ENCODE measurements around the gene NRDE2.
A peak's percentile ranks its signal among the peaks of the same experiment; 100 is the strongest.

Gene NRDE2

DNA sequence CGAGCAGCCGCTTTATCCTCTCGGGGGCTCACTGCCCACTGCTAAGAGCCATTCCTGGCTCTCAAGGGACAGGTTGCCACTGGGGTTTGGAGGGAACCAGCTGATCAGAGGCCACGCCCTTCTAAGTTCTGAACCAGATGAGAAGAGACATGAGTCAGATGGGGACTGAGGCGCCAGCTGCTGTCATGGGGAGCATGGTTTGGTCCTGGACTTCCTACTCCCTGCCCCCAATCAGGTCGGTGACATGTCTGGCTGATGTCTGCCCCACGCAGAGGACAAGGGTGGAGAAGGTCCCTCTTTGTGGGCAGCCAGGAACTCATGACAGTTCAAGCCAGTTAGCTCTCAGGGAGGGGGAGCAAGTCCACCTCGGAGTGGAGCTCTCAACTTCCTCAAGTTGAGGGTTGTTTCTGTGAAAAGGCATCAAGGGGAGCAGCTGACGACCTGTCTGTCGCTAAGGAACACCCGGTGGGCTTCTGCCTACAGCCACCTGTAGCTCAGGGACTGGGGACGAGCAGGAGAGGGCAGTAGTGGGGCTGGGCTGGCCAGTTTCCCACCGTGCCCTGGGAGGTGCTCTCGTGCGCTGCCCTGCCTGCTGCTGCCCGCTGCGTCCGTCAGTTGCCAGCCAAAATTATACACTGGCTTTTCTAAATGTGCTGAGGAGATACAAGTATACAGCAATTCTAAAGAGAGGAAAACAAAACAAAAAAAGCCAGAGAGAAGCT lies 54.9 kb downstream of the NRDE2 start:
- Mint-ChIP-seq H3K27ac (peak overlapping the region; percentile 49), H3K4me3 (no peak overlapping the region), H3K9me3 (no peaks in the 10 kb centered on the region), H3K4me1 (ENCODE audit: low read depth) (peaks cover 16% of the 10 kb centered on the region), H3K27me3 (ENCODE audit: low read depth) (no peaks in the 10 kb centered on the region), H3K36me3 (ENCODE audit: low read depth) (peaks cover 11% of the 10 kb centered on the region)

DNA sequence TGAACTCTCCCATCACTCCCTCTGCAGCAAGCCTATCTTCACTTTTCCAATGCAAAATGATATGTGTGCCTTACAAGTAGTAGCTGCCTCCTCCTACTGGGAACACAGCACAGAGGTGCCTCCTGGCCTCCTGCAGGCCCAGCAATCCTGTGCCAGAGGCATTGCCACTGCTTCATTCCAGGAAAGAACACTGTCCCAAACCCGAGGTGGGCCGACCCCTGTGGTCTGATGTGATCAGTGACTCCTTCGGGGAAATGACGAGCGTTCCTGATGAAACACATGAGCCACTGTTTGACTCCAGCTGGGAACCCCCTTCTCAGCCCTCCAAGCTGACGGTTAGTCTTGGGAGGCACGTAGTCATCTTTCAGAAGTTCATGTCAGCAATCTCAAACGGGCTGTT lies 55.9 kb downstream of the NRDE2 start:
- Mint-ChIP-seq H3K4me3 (no peak overlapping the region), H3K9me3 (no peaks in the 10 kb centered on the region), H3K27ac (peak overlapping the region; percentile 83), H3K36me3 (ENCODE audit: low read depth) (peaks cover 15% of the 10 kb centered on the region), H3K27me3 (ENCODE audit: low read depth) (no peaks in the 10 kb centered on the region), H3K4me1 (ENCODE audit: low read depth) (peaks cover 16% of the 10 kb centered on the region)

DNA sequence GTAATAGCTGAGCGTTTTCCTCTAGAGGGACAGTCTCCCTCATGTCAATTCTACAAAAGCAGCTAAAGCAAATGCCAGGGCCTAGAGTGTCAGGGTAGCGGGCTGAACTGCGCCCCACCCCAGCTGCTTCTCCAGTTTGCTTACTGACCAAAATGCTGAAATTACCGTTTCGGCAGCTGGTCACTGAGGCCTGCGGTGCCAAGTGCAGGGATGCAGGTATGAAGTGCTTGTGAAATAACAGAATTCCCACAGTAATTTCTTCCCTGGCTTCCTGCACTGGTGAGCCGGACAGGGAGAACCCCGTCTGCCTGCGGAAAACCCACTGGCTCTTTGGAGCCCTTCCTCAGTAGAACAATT lies 56.3 kb downstream of the NRDE2 start:
- peak overlapping the region; percentile 83 for H3K27ac Mint-ChIP-seq
- peaks cover 18% of the 10 kb centered on the region for H3K36me3 Mint-ChIP-seq (ENCODE audit: low read depth)
- H3K27me3 Mint-ChIP-seq (ENCODE audit: low read depth) = no peaks in the 10 kb centered on the region
- H3K4me1 Mint-ChIP-seq (ENCODE audit: low read depth) = peaks cover 16% of the 10 kb centered on the region
- H3K9me3 Mint-ChIP-seq = no peaks in the 10 kb centered on the region
- no peak overlapping the region for H3K4me3 Mint-ChIP-seq

DNA sequence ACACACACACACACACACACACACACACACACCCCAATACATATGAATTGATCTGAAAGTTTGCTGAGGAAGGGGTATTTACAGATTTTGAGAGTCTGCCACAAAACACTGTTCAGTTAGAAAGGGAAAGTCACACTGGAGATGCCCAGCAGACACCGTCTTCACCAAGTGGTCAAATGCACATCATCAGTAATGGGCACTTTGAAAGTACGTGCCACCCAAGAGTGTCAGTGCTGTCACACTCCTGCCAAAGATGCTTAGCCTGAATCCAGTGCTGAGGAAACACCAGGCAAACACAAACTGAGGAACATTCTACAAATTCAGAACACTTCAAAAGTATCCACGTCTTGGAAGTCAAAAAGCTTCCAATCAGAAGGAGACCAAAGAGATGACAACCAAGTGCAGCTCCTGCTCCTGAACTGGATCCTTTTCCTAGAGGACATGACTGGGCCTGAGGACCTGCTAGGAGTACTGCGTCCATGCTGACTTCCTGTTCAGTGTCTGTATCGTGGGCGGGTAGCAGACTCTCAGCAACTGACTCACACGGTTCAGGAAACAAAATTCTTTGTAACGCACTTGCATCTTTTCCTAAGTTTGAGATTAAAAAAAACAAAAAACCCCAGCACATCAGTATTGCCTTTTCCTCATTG lies 56.8 kb downstream of the NRDE2 start:
- Mint-ChIP-seq H3K27ac (peak overlapping the region; percentile 69), H3K9me3 (no peaks in the 10 kb centered on the region), H3K4me1 (ENCODE audit: low read depth) (peaks cover 16% of the 10 kb centered on the region), H3K27me3 (ENCODE audit: low read depth) (no peaks in the 10 kb centered on the region), H3K4me3 (no peak overlapping the region), H3K36me3 (ENCODE audit: low read depth) (peaks cover 23% of the 10 kb centered on the region)

DNA sequence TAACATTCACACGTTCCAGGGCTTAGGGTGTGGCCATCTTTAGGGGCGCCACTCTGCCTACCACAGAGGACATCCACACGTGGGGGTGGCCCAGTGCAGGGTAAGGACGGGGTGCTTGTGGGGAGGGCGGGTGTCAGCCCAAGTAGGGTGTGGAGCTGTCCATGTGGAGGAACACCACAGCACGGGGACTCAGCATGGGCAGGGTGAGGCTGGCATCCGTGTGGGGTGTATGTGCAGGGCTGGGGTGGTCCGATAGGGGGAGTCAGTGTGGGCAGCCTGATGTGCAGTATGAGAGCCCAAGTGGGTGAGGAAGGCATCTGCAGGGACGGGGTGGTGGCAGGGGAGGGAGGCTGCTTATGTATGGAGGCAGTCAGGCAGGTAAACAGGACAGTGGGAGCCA lies 57.7 kb downstream of the NRDE2 start:
- Mint-ChIP-seq H3K27ac (peak overlapping the region; percentile 49), H3K36me3 (ENCODE audit: low read depth) (peaks cover 29% of the 10 kb centered on the region), H3K27me3 (ENCODE audit: low read depth) (no peaks in the 10 kb centered on the region), H3K4me3 (no peak overlapping the region), H3K9me3 (no peaks in the 10 kb centered on the region), H3K4me1 (ENCODE audit: low read depth) (peaks cover 16% of the 10 kb centered on the region)

DNA sequence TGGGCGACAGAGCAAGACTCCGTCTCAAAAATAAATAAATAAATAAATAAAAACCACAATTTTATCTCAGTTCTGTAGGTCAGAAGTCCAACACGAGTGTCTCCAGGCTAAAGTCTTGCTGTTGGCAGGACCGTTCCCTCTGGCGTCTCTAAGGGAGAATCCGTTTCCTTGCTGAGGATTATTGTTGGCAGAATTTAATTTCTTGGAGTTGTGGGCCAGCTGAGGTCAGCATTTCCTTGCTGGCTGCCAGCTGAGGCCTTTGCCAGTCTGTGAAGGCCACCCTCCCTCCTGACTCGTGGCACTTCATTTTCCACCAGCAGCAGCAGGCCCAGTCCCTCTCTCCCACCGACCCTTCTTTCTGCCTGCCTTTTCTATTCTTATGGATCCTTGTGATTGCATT lies 58.2 kb downstream of the NRDE2 start:
- H3K27me3 Mint-ChIP-seq (ENCODE audit: low read depth) = no peaks in the 10 kb centered on the region
- H3K36me3 Mint-ChIP-seq (ENCODE audit: low read depth) = peaks cover 34% of the 10 kb centered on the region

DNA sequence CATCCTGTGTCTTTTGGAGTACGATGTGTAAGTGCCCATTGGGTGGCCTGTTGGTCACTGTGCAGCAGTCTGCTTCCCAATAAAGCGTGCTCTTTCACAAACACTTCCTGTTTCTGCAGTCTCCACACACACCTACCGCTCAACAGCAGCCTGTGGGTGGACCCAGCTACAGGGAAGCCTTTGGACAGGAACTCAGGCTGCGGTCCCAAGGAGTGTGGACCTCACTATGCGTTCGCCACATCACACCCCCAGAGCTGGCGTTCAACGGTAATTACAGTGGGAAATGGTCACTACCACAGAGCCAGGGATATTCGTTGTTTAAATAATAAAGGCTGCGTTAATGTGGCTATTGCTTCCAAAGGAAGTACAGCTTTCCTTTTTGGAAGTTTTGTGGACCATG lies 59.2 kb downstream of the NRDE2 start:
- no peak overlapping the region for H3K27ac Mint-ChIP-seq
- peaks cover 37% of the 10 kb centered on the region for H3K36me3 Mint-ChIP-seq (ENCODE audit: low read depth)
- H3K27me3 Mint-ChIP-seq (ENCODE audit: low read depth) = no peaks in the 10 kb centered on the region
- peaks cover 16% of the 10 kb centered on the region for H3K4me1 Mint-ChIP-seq (ENCODE audit: low read depth)
- no peaks in the 10 kb centered on the region for H3K9me3 Mint-ChIP-seq
- no peak overlapping the region for H3K4me3 Mint-ChIP-seq

More for the DNA sequence above, 58.2 kb downstream of the NRDE2 start:
- Mint-ChIP-seq H3K27ac (no peak overlapping the region), H3K9me3 (no peaks in the 10 kb centered on the region), H3K4me1 (ENCODE audit: low read depth) (peaks cover 16% of the 10 kb centered on the region), H3K4me3 (no peak overlapping the region)

DNA sequence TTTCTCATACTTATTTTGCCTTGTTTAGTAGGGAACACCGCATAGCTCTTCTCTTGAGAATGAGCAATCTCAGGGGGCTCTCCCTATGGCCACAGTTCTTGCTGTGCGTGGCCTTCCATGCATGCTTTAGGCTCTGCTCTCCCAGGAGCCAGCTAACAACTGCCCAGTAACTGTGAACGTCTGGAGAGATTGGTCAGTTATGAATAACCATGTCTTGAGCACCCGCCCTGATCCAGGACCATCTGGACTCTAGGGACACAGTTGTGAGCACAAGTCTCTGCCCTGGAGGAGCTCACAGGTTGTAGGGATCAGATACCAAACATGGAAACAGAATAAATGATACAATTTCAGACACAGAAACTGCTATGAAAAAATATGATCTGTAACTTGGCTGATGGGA lies 63.3 kb downstream of the NRDE2 start:
- no peaks in the 10 kb centered on the region for H3K9me3 Mint-ChIP-seq
- no peak overlapping the region for H3K27ac Mint-ChIP-seq
- peaks cover 7% of the 10 kb centered on the region for H3K4me1 Mint-ChIP-seq (ENCODE audit: low read depth)
- H3K4me3 Mint-ChIP-seq = no peak overlapping the region
- H3K27me3 Mint-ChIP-seq (ENCODE audit: low read depth) = no peaks in the 10 kb centered on the region
- peaks cover 46% of the 10 kb centered on the region for H3K36me3 Mint-ChIP-seq (ENCODE audit: low read depth)

DNA sequence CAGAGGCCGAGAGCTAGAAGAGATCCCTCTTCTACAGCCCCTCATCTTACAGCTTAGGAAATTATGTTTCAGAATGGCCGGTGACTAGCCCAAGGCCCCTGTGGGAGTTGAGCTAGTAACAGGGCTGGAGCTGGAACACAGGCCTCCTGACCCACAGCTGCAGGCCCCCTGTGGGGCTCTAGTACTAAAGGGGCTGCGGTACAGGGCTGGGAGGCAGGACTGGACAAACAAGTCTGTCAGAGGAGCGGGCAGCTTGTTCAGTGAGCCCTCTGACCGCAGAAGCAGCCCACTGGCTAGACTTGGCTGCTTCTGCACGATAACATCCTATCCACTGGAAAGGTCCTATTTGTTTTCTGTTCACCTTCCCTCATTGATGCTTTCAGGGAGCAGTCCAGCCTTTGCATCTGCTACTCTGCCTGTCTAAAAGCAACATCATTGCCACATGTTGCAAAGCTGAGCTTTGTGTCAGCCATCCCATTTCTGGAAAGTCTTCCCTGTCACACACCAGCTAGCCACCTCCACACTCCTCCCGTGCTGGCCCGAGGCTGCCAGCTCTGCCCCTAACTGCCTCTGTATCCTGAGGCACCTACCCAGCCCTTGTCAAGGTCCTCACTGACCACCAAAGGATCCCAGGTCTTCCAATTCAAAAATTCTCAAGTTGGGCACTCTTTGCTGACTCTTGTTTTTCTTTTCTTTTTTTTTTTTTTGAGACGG lies 65.1 kb downstream of the NRDE2 start:
- H3K27me3 Mint-ChIP-seq (ENCODE audit: low read depth) = no peaks in the 10 kb centered on the region
- no peak overlapping the region for H3K4me3 Mint-ChIP-seq
- peaks cover 7% of the 10 kb centered on the region for H3K4me1 Mint-ChIP-seq (ENCODE audit: low read depth)
- H3K27ac Mint-ChIP-seq = peak overlapping the region; percentile 36
- H3K36me3 Mint-ChIP-seq (ENCODE audit: low read depth) = peaks cover 46% of the 10 kb centered on the region
- H3K9me3 Mint-ChIP-seq = no peaks in the 10 kb centered on the region

DNA sequence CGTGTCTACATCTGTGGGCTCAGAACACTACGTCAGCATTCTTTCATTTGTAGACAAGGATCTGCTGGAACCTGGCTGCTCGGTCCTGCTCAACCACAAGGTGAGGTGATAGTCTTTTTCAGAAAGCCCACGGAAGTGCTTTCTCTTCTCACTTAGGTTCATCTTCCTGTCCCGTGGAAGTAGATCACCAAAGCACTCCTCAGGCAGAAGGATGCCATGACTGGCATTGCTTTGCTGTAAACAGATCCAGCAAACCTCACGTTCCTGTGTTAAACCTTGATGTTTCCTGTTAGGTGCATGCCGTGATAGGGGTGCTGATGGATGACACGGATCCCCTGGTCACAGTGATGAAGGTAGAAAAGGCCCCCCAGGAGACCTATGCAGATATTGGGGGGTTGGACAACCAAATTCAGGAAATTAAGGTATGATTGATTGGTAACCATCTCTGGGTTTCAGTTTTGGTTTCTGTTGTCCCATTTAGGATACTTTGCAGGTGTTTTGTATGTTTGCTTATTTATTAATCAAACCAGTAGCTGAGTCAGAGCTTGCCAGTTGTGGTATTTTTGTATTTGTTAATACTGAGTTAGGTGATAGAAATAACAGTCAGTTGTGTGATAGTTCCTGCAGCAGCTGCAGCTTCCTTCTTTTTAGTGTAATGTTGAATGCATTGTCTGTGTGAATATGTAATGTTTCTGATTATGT lies 67.8 kb downstream of the NRDE2 start:
- Mint-ChIP-seq H3K27me3 (ENCODE audit: low read depth) (no peaks in the 10 kb centered on the region), H3K4me3 (no peak overlapping the region), H3K36me3 (ENCODE audit: low read depth) (peaks cover 40% of the 10 kb centered on the region)

DNA sequence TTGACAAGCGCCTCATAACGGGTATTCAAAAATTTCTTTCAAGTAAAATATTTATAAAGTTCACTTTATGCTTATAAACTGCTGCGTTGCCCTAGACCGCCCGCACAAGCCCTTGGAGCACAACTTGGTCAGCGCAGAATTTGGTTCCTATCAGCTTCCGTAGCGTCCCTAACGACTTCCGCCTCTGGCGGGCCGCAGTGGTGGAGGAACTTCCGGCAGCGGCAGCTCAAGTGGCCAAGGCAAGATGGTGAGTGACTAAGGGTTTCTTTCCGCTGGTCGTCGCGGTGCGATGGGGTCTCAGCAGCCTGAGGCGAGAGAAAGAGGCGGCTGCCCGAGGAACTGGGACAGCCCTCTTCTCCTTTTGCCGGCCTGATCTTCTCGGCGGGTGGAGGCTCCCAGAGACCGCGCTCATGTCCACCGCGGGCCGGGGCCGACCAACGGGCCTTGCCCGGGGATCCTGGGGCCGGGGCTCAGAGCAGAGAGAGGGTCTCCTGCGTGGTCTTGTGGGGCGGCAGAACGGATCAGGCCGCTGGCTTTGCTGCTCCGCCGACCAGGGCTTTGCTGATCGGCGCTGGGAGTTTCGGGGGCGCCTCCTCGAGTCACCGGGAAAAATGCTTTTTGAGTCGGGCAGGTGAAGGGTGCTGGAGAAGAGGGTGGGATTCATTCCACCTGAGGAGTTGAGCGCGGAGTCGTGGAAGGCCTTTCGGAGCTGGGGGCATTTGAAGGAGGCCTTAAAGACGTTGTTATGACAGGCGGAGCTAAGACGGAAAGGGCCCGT lies 75.2 kb downstream of the NRDE2 start, which contains the start of gene PSMC1:
PSMC1 (plus strand) TSS at position 200 of the 778 bp plus-strand sequence; CDS start at position 245, 45 bp downstream.
- H3K4me1 Mint-ChIP-seq (ENCODE audit: low read depth) = peaks cover 30% of the 10 kb centered on the region
- H3K27ac Mint-ChIP-seq = peak within 1 kb of the TSS; percentile 96
- peaks cover 10% of the 10 kb centered on the region for H3K9me3 Mint-ChIP-seq
- H3K27me3 Mint-ChIP-seq (ENCODE audit: low read depth) = peaks cover 3% of the 10 kb centered on the region
- H3K4me3 Mint-ChIP-seq = peak within 1 kb of the TSS; percentile 94
- H3K36me3 Mint-ChIP-seq (ENCODE audit: low read depth) = peaks cover 28% of the 10 kb centered on the region

More for the DNA sequence above, 67.8 kb downstream of the NRDE2 start:
- peaks cover 10% of the 10 kb centered on the region for H3K4me1 Mint-ChIP-seq (ENCODE audit: low read depth)
- peak overlapping the region; percentile 45 for H3K27ac Mint-ChIP-seq
- peaks cover 6% of the 10 kb centered on the region for H3K9me3 Mint-ChIP-seq

DNA sequence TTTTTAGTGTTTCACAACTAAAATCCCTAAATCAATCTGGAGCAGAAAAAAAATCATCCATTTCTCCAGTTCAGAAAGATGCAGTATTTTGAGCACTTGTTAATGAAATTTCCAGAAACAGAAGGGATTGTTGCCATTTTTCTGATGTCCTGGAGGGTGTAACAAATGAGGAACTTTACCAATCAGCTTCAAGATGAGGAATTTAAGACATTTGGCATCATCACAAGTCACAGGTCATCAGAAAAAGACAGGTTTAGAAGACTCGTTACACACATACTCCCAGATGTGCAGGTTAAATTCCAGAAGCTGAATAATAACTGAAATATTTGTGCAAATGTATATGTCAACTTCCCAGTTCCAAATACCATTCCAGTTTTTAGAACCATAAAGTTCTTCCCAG lies 75.9 kb downstream of the NRDE2 start:
- Mint-ChIP-seq H3K36me3 (ENCODE audit: low read depth) (peaks cover 21% of the 10 kb centered on the region), H3K9me3 (peaks cover 4% of the 10 kb centered on the region), H3K27ac (no peak overlapping the region), H3K4me1 (ENCODE audit: low read depth) (peaks cover 30% of the 10 kb centered on the region), H3K27me3 (ENCODE audit: low read depth) (peaks cover 3% of the 10 kb centered on the region), H3K4me3 (peak overlapping the region; percentile 34)

DNA sequence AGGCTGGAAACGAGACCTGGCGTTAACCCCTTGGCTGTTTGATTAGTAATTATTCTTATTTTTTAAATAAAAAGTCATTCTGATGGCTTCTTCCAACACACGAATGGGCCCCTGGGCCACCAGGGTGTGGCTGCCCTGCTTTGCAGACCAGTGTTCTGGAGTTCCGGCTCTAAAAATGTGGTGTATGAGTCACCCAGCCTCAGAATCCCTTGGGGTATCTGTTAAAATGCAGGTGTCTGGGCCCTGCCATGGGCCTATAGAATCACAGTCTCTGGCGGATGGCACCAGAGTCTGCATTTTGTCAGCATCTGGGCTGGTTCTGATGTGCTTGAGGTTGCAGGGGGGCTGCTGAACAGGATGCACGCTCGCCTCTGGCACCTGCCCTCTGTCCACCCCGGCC lies 77.9 kb downstream of the NRDE2 start:
- peaks cover 3% of the 10 kb centered on the region for H3K27me3 Mint-ChIP-seq (ENCODE audit: low read depth)
- H3K4me1 Mint-ChIP-seq (ENCODE audit: low read depth) = peaks cover 26% of the 10 kb centered on the region
- no peak overlapping the region for H3K4me3 Mint-ChIP-seq
- peaks cover 4% of the 10 kb centered on the region for H3K9me3 Mint-ChIP-seq
- peaks cover 15% of the 10 kb centered on the region for H3K36me3 Mint-ChIP-seq (ENCODE audit: low read depth)
- H3K27ac Mint-ChIP-seq = no peak overlapping the region

DNA sequence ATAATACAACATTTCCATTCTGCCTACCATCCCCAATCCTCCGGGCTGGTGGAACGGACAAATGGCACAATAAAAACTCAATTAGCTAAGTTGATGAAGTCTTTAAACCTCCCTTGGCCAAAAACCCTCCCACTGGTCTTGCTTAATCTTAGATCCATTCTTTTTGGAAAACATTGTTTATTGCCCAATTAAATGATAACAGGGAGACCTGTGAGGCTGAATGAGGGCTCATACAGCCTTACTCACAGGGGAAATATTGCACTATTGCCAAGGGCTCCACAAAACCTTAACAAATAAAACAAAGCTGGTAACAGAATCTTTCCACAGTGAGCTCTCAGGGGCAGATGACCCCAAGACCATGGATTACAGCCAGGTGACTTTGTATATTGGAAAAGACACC lies 83.1 kb downstream of the NRDE2 start:
- H3K36me3 Mint-ChIP-seq (ENCODE audit: low read depth) = no peaks in the 10 kb centered on the region
- no peaks in the 10 kb centered on the region for H3K4me1 Mint-ChIP-seq (ENCODE audit: low read depth)
- H3K4me3 Mint-ChIP-seq = no peak overlapping the region
- peaks cover 9% of the 10 kb centered on the region for H3K9me3 Mint-ChIP-seq
- H3K27me3 Mint-ChIP-seq (ENCODE audit: low read depth) = peaks cover 7% of the 10 kb centered on the region
- H3K27ac Mint-ChIP-seq = no peak overlapping the region
